Hepatocyte (in vitro differentiated cells): ENCODE measurements around the gene SPOUT1. TPM values are rescaled to one million over a fixed set of nuclear protein-coding genes. Genes with fewer than 3 reads are reported as not detected.
"Not testable (repeated sequence)": the region's sequence is repeated elsewhere in the genome, so short reads cannot be mapped to it uniquely, and the experiment has no call there.

Source experiments
- DNase-seq: peaks from one replicate; pipeline ENCODE4 v3.0.0-alpha.2; 2016; ENCODE audit warnings: low spot score
- H2AFZ ChIP-seq: fragments of 200-600 bp; sonication (generic); 2 replicates; pipeline ENCODE4 v1.6.0; 2016; ENCODE audit warnings: antibody characterized with exemption, mild to moderate bottlenecking
- H3K27ac ChIP-seq: fragments of 200-600 bp; sonication (generic); 2 replicates; pipeline ENCODE4 v1.5.1; 2016; ENCODE audit warnings: mild to moderate bottlenecking
- H3K27me3 ChIP-seq: fragments of 200-600 bp; sonication (generic); 2 replicates; pipeline ENCODE4 v1.6.1; 2016
- H3K36me3 ChIP-seq: fragments of 200-600 bp; sonication (generic); replicated peaks from 2 replicates; pipeline ENCODE4 v1.5.1; 2016; ENCODE audit warnings: low read depth; ENCODE audit not compliant: insufficient read depth
- H3K4me1 ChIP-seq: fragments of 200-600 bp; sonication (generic); 2 replicates; pipeline ENCODE4 v1.5.1; 2016; ENCODE audit warnings: mild to moderate bottlenecking, moderate library complexity; ENCODE audit not compliant: insufficient read depth
- H3K4me2 ChIP-seq: fragments of 200-600 bp; sonication (generic); 2 replicates; pipeline ENCODE4 v1.6.0; 2016
- H3K4me3 ChIP-seq: fragments of 200-600 bp; sonication (generic); 2 replicates; pipeline ENCODE4 v1.5.1; 2016; ENCODE audit warnings: mild to moderate bottlenecking
- H3K79me2 ChIP-seq: fragments of 200-600 bp; sonication (generic); 2 replicates; pipeline ENCODE4 v1.6.0; 2017; ENCODE audit warnings: mild to moderate bottlenecking
- H3K9me2 ChIP-seq: fragments of 200-600 bp; sonication (generic); replicated peaks from 2 replicates; pipeline ENCODE4 v1.6.0; 2017; ENCODE audit warnings: mild to moderate bottlenecking; ENCODE audit not compliant: insufficient read depth
- H3K9me3 ChIP-seq: fragments of 200-600 bp; sonication (generic); 2 replicates; pipeline ENCODE4 v1.5.1; 2016; ENCODE audit warnings: low read depth, mild to moderate bottlenecking
- H4K20me1 ChIP-seq: fragments of 200-600 bp; sonication (generic); 2 replicates; pipeline ENCODE4 v1.6.0; 2016; ENCODE audit warnings: mild to moderate bottlenecking; ENCODE audit not compliant: insufficient read depth, poor library complexity, severe bottlenecking
- EZH2 ChIP-seq: fragments of 200-600 bp; sonication (generic); IDR thresholded peaks from 2 replicates; pipeline ENCODE4 v1.6.1; 2016; ENCODE audit warnings: antibody characterized with exemption, mild to moderate bottlenecking, borderline replicate concordance
- EZH2phosphoT487 ChIP-seq: fragments of 200-600 bp; sonication (generic); IDR thresholded peaks from one replicate; pipeline ENCODE4 v1.6.1; 2018; ENCODE audit warnings: antibody characterized with exemption, mild to moderate bottlenecking, low read depth, moderate library complexity; ENCODE audit not compliant: unreplicated experiment, severe bottlenecking
- WGBS: methylation state at CpG from one replicate; pipeline ENCODE4 v1.1.6; 2016; ENCODE audit warnings: low lambda C conversion rate; ENCODE audit errors: missing lambda C conversion rate; 5-methylcytosine and 5-hydroxymethylcytosine counted together
- polyA plus RNA-seq: library from polyadenylated mRNA; unstranded; fragments of >200 nt; fragmentation: Nextera tagmentation; extraction: Ambion mirVana; gene quantifications from 2 replicates; pipeline ENCODE4 v1.2.1, GENCODE V29; 2016
- total RNA-seq: library from RNA; depleted of rRNA; stranded (reverse); fragments of >200 nt; gene quantifications from 2 replicates; pipeline ENCODE4 v1.2.3, GENCODE V29; 2014
- TF ChIP-seq, protein P1 (sequence below): fragments of 200-600 bp; sonication (generic); IDR thresholded peaks from 2 replicates; pipeline ENCODE4 v1.5.1; 2016; ENCODE audit warnings: antibody characterized with exemption, mild to moderate bottlenecking; ENCODE audit not compliant: poor library complexity

Gene SPOUT1
- total and polyA plus RNA-seq, 2 experiments from 2014 or later = 27.3 to 38.5 TPM

DNA sequence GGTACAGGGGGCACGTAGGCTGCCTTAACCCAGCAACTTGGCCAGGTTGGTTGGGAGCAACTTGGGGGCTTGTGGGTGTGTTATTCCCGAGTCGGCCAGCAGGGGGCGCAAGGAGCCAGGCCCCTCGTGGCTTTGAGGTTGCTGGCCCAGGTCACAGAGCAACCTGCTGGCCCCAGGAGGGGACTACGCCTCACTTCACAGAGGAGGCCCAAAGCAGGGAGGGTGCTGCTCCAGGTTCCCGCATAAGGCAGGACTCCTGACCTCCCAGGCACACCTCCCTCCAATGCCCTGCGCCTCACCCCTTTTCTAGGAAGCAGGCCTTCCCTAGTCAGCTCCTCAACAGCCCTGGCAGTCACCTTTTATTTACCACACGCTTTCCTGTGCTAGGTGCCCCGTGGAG is 34.1 kb upstream of the SPOUT1 start:
- no peaks in the 10 kb centered on the region for H3K4me1 ChIP-seq
- H3K79me2 ChIP-seq = no peaks in the 10 kb centered on the region
- TF ChIP-seq EZH2 = no peak
- TF ChIP-seq, protein P1, sequence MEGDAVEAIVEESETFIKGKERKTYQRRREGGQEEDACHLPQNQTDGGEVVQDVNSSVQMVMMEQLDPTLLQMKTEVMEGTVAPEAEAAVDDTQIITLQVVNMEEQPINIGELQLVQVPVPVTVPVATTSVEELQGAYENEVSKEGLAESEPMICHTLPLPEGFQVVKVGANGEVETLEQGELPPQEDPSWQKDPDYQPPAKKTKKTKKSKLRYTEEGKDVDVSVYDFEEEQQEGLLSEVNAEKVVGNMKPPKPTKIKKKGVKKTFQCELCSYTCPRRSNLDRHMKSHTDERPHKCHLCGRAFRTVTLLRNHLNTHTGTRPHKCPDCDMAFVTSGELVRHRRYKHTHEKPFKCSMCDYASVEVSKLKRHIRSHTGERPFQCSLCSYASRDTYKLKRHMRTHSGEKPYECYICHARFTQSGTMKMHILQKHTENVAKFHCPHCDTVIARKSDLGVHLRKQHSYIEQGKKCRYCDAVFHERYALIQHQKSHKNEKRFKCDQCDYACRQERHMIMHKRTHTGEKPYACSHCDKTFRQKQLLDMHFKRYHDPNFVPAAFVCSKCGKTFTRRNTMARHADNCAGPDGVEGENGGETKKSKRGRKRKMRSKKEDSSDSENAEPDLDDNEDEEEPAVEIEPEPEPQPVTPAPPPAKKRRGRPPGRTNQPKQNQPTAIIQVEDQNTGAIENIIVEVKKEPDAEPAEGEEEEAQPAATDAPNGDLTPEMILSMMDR = peak; percentile 77
- no peak overlapping the region for H3K4me3 ChIP-seq
- no peaks in the 10 kb centered on the region for H3K9me2 ChIP-seq
- DNase-seq = peak; percentile 79
- H3K27ac ChIP-seq = no peak overlapping the region
- WGBS = 42% methylated on average over 8 of the region's 10 CpGs
- H3K9me3 ChIP-seq = no peaks in the 10 kb centered on the region
- H3K36me3 ChIP-seq = no peaks in the 10 kb centered on the region
- H2AFZ ChIP-seq = no peak overlapping the region
- H3K4me2 ChIP-seq = no peak overlapping the region
- H3K27me3 ChIP-seq = no peaks in the 10 kb centered on the region
- H4K20me1 ChIP-seq = no peaks in the 10 kb centered on the region

- no peak for DNase-seq
- Histone ChIP-seq H3K9me2 (no peaks in the 10 kb centered on the region), H3K27me3 (no peaks in the 10 kb centered on the region), H3K4me2 (no peak overlapping the region), H3K9me3 (no peaks in the 10 kb centered on the region), H4K20me1 (no peaks in the 10 kb centered on the region), H3K27ac (no peak overlapping the region), H3K36me3 (no peaks in the 10 kb centered on the region), H3K4me3 (no peak overlapping the region), H2AFZ (no peak overlapping the region), H3K4me1 (no peaks in the 10 kb centered on the region), H3K79me2 (no peaks in the 10 kb centered on the region)
- WGBS = 92% methylated on average over 6 of the region's 6 CpGs
- TF ChIP-seq EZH2phosphoT487 = no peak
- no peak for TF ChIP-seq EZH2
- TF ChIP-seq, protein P1 = no peak
Measured at GRCh38 chr9:128862401-128862851, 32.8 kb upstream of the SPOUT1 start.

DNA sequence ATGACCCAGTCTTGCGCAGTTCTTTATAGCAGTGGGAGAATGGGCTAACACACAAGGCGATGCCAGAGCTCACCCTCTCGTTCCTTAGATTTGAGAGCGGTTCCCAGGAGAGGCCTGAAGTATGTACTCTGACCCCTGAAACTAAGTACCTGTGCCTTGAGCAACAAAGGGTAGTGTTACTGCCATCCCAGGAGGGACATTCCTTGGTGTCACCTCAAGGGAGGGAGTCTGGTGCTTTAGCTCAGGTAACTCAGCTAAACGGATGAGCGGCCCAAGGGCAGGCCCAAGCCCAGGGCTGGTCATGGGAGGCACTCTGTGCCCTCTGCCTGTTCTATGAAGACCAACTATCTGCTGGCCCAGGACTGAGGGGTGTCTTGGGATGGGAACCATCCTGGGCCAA is 31.9 kb upstream of the SPOUT1 start:
- no peaks in the 10 kb centered on the region for H3K9me3 ChIP-seq
- no peaks in the 10 kb centered on the region for H3K27me3 ChIP-seq
- H3K79me2 ChIP-seq = no peaks in the 10 kb centered on the region
- WGBS = 74% methylated on average over 6 of the region's 6 CpGs
- DNase-seq = no peak
- H3K4me1 ChIP-seq = peaks cover 3% of the 10 kb centered on the region
- H3K4me3 ChIP-seq = no peak overlapping the region
- no peaks in the 10 kb centered on the region for H4K20me1 ChIP-seq
- no peak overlapping the region for H3K27ac ChIP-seq
- TF ChIP-seq EZH2 (no peak), EZH2phosphoT487 (no peak)
- TF ChIP-seq, protein P1 = no peak
- no peaks in the 10 kb centered on the region for H3K36me3 ChIP-seq
- no peak overlapping the region for H3K4me2 ChIP-seq
- no peak overlapping the region for H2AFZ ChIP-seq
- H3K9me2 ChIP-seq = no peaks in the 10 kb centered on the region

- DNase-seq = no peak
- H3K4me2 ChIP-seq = no peak overlapping the region
- TF ChIP-seq, protein P1 = no peak
- no peak for TF ChIP-seq EZH2phosphoT487
- no peak for TF ChIP-seq EZH2
- no peaks in the 10 kb centered on the region for H4K20me1 ChIP-seq
- H2AFZ ChIP-seq = no peak overlapping the region
- no peaks in the 10 kb centered on the region for H3K36me3 ChIP-seq
- 86% methylated on average over 5 of the region's 5 CpGs for WGBS
- no peaks in the 10 kb centered on the region for H3K27me3 ChIP-seq
- H3K4me1 ChIP-seq = peaks cover 4% of the 10 kb centered on the region
- H3K9me2 ChIP-seq = no peaks in the 10 kb centered on the region
- no peaks in the 10 kb centered on the region for H3K9me3 ChIP-seq
- no peak overlapping the region for H3K4me3 ChIP-seq
- no peaks in the 10 kb centered on the region for H3K79me2 ChIP-seq
- peak overlapping the region; percentile 50 for H3K27ac ChIP-seq
Measured at GRCh38 chr9:128860937-128861336, 31.3 kb upstream of the SPOUT1 start.

DNA sequence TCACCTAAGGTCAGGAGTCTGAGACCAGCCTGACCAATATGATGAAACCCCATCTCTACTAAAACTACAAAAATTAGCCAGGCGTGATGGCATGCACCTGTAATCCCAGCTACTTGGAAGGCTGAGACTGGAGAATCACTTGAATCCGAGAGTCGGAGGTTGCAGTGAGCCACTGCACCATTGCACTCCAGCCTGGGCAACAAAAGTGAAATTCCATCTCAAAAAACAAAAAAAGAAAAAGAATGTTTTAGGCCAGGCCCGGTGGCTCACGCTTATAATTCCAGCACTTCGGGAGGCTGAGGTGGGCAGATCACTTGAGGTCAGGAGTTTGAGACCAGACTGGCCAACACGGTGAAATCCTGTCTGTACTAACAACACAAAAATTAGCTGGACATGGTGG is 28.9 kb upstream of the SPOUT1 start:
- not testable (repeated sequence) for H3K4me3 ChIP-seq, H3K9me2 ChIP-seq, H4K20me1 ChIP-seq, H3K27ac ChIP-seq, H3K36me3 ChIP-seq, DNase-seq, H3K9me3 ChIP-seq, H3K79me2 ChIP-seq, H3K4me1 ChIP-seq, H3K4me2 ChIP-seq, H2AFZ ChIP-seq, H3K27me3 ChIP-seq
- WGBS = 91% methylated on average over 7 of the region's 7 CpGs
